Epidermal melanocyte (primary cell): Measurements from ENCODE around the gene HECW1.

ENCODE experiments used
- DNase-seq: peaks from one replicate; pipeline ENCODE4 v3.0.0; 2011; ENCODE audit warnings: low spot score; ENCODE audit not compliant: insufficient read length

The HECW1 gene

GRCh38 chr7:43362652-43363034 lies 250.2 kb downstream of the HECW1 start:
- no peak for DNase-seq

DNA sequence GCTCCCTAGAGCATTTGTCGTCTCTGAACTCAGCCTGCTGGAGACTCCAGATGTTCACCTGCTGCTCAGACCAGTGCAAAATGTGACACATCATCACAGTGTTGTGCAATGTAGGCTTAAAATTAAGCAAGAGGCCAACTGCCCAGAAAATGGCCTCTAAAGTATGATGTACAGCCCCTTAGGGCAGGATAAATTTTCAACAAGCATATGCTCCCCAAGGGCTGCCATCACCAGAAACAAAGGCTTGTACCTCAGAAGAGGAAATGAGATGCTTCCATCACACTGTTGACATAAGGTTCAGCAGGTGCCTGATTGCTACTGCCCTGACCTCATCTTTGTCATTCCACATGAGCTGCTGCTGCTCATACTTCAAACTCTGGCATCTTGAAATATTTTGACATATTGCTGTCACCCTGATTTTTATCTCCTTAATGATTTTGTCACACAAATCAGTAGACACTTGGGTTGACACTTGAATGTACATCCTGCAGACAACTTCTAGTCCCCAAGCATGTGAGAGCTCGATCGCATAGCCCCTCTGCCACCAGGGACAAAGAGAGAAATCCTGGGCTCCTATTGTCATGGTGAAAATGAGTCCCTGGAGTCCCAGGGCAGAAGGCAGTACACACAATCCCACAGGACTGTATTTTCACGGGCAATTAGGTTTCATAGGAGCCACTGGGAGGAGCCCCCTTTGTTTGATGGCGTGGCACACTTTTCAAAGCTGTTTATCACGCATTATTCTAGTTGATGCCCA lies 250.8 kb downstream of the HECW1 start:
- DNase-seq = no peak

DNA sequence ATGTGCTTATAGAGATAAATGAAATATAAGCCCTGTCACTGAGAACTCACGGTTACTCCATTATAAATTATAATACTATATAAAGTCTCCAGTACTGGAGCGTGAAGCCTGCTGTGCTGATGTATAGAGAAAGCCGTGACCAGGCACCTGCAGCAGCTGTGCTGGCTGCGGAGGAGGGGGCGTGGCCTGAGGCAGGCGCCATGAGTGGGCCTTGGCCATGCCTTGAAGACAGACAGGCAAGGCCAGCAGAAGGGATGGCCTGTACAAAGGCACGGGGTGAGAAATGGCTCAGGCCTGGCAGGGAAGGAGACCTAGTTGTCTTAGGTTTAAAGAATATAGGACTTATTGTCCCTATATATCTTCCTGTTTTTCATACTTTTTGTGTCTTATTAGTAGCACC lies 251.9 kb downstream of the HECW1 start:
- DNase-seq = no peak

- no peak for DNase-seq
Observed at GRCh38 chr7:43372676-43373355, 260.4 kb downstream of the HECW1 start.

DNA sequence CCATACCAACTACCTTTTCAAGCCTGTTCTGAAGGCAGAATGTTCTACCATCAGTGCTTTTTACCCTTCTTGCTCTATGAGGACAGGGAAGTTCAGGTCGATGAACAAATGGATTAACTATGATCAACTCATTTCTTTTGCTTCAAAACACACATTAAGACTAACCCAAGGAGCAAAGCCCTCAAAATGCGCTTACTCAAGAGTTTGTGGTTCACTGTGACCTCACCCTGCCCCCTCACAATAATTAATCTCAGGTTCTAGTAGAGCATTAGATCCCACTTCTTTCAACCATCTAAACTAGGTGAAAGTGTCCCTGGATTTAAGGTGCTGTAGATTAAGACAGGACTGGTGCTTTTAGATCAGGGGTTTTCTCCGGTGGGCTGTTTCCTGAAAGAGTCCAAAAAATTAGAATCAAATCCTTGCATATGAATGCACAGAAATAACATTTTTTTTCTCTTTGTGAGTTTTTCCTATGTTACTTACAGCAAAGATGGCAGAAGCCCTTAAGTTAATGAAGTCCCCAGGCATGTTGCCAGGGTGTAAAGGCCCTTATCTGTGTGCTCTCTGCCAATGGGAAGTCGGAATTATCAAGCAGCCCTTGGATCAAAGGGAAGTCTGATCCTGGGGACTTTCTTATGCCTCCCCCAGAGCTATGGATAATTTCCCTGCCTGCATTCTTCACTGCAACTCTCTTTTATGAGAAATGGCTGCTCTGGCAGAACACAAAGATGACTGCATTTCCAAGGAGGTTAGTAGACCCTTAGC lies 264.9 kb downstream of the HECW1 start:
- DNase-seq = no peak

DNA sequence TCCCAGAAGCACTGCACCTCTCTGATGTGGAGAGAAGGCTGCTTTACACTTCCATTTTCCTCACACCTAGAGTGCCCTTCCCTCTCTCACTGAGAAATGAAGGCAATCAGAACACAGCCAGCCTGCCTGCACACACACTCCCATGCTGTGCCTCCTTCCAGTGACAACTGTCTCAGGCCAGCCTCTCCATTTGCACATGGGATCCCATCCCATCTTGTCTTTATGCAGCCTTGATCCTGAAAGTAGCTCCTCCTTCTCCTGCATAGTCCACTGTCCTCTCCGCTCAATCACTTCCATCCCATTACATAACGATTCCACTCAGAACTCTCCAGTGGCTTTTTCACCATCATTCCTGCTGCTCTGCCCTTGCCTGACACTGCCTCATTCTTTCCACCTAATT lies 266.8 kb downstream of the HECW1 start:
- no peak for DNase-seq

- no peak for DNase-seq
Observed at GRCh38 chr7:43384616-43385308, 272.3 kb downstream of the HECW1 start.

GRCh38 chr7:43385309-43385680 lies 272.8 kb downstream of the HECW1 start:
- no peak for DNase-seq

- DNase-seq = no peak
Observed at GRCh38 chr7:43385856-43386255, 273.4 kb downstream of the HECW1 start.

DNA sequence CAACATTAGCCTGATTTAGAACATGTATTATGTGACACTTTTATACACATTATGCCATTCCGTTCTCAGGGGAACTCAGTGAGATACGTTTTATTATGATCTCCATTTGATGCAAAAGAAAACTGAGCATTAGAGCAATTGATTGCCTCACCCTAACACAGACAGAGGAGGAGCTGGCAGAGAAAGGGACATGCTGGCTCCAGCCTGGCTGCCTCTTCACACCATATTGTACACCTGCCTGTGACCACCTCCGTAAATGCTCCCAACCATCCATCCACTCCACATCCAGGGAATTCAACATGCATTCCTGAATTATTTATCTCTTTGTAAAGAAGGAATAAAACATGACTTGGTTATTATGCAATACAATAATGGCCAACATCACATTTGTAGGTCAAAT lies 275.5 kb downstream of the HECW1 start:
- no peak for DNase-seq

DNA sequence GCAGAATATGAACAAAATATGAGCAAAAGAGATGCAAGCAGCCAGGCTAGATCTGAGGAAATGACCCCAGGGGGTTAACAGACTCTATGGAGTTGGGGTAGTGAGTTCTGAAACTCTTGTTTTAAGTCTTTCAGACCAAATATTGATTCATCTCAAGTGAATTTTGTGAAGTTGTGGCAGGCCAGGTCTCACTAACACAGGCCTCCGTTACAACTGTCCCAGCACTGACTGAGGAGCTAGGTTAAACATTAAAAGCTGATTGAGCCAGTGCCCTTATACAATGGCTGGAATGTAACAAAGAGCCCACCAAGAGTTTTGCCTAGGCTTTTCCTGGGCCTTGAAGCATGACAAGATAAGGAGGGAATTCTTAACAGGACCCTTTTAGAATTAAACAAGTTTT lies 278.1 kb downstream of the HECW1 start:
- DNase-seq = no peak

- no peak for DNase-seq
Observed at GRCh38 chr7:43391518-43391917, 279.1 kb downstream of the HECW1 start.

DNA sequence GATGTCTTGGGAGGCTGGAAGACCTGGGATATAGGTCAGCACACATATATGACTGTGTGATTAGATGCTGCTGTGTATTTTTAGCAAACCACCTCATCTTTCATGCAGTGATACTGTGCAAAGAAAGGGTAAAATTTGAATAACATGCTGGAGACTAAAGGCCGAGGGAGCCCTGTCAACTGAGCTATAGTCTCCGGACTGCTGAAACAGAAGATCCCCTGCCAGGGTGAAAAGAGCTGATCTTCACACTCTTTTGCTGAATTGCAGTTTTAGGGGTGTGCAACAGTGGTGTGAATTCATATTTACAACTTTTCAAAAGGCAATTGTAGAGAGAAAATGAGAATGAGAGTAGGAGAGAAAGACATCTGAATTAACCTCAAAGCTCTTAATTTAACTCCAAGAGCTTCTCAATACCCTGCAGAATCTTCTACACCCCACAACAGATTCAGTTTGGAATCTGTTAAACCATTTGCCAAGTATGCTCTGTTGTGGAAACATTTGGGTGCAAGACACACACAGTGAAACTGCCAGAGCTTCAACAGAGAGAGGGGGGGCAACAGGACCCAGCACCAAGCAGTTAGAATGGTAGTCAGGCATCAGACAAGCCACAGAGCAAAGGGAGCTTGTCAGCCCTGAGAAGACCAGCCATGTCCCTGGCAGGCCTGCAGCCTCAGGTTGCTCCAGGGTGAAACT lies 280.3 kb downstream of the HECW1 start:
- DNase-seq = no peak

- DNase-seq = no peak
Observed at GRCh38 chr7:43394441-43395130, 282.1 kb downstream of the HECW1 start.

DNA sequence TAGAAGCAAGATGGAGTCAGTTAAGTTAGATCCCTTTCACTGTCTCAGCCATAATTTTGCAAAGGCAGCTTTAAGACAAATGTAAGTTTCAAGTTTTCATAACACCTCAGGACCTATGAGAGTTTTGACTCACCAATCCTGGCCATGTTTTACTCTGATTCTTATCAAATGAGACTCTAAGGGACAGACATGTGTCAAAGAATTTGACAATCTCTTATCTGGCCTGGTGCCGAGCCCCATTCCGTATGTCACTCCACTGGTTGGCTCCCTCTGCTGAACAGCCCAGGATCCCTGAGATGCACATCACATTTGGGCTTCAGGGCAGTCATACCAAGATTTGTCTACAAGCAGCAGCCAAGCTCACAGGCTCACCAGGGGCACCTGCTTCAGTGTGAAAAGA lies 282.9 kb downstream of the HECW1 start:
- DNase-seq = no peak

DNA sequence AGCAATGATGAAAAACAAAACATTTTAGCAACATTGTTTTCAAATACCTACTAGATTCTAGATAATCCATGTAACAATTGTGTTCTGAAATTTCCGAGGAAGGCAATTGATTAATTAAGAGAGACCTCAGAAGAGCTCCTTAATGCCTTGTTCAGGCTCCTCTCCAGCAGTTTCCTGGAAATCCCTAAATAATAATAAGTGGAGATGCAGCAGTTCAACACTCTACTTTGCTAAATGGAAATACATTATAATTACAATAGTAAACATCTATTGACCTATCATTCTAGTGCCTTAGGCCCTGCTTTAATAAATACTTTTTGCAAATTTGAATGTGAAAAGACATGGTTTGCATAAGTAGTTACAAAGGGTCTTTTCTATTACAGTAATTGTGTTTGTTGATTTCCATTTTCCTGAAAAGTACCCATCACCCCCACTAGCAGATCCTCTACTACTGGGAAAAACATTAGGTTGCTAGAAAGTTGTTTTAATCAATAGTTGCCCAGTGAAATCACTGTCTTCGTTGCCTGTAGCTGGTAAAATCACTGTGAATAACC lies 283.8 kb downstream of the HECW1 start:
- no peak for DNase-seq

- no peak for DNase-seq
Observed at GRCh38 chr7:43398831-43399230, 286.4 kb downstream of the HECW1 start.

DNA sequence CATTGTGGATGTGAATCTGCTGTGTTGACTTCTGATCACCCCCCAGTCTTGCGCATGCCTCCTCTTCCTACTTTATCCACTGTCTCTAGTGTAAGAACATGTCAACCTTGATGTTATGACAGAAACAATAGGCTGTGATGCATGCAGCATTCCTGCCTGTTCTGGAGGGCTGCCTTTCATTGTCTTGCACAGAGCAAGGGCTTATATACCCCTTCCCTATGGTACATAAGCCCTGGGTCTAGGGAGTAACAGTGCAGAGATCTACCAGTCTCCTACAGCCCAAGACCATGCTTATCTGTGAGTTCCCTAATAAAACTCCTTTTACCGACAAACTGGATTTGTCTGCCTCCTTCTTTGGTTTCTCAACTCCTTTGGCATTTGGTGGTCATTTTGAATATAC lies 293.5 kb downstream of the HECW1 start:
- no peak for DNase-seq

- no peak for DNase-seq
Observed at GRCh38 chr7:43406961-43407360, 294.5 kb downstream of the HECW1 start.

DNA sequence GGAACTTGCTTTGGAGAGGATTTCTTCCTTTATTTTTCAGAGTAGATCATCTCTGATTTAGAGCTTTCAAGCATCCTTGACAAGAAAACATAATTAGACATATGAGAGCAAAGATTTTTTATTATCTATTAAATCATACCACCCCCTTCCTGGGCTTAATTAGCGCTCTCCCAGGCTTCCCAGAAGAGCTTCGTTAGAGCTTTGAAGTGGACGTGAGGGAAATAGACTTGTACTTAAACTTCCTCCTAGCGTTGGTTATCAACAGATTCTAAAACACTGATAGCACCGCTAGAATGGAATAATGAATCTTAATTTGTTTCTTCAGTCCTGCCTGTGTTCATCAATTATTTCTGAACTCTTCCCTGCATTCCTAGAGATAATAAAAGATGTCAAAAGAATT lies 296.5 kb downstream of the HECW1 start:
- no peak for DNase-seq
